ENCODE results near the gene SH3TC2. TPM values are rescaled to one million over a fixed set of nuclear protein-coding genes. Genes with fewer than 3 reads are reported as not detected.

The SH3TC2 gene
- total RNA-seq, 1 experiment from 2014 or later = 2.9 TPM

GRCh38 chr5:148957591-148958202 lies 105.2 kb downstream of the SH3TC2 start:
- peak; percentile 62 for DNase-seq

GRCh38 chr5:148956477-148957385 lies 106.1 kb downstream of the SH3TC2 start:
- no peak for DNase-seq
- no peaks in the 10 kb centered on the region for H3K36me3 ChIP-seq
- no peak overlapping the region for H3K4me3 ChIP-seq
- no peaks in the 10 kb centered on the region for H3K27me3 ChIP-seq
- 0 out of 2 replicates have a peak, but pooled peaks cover 4% of the 10 kb centered on the region for H3K9me3 ChIP-seq

More at GRCh38 chr5:148957591-148958202, 105.2 kb downstream of the SH3TC2 start:
- H3K9me3 ChIP-seq = 0 out of 2 replicates have a peak, but pooled peaks cover 4% of the 10 kb centered on the region
- no peaks in the 10 kb centered on the region for H3K27me3 ChIP-seq
- no peak overlapping the region for H3K4me3 ChIP-seq
- H3K36me3 ChIP-seq = no peaks in the 10 kb centered on the region

Other genes starting within 250 kb of the SH3TC2 start
- 5.3 and 12.9 TPM in 2 replicates for gene ADRB2, start 236.5 kb downstream of the SH3TC2 start, total RNA-seq (2014; rRNA removed; shearing (Covaris generic); ENCODE audit: low replicate concordance)
- 3.8 and 8.6 TPM in 2 replicates for gene ABLIM3, start 78.4 kb upstream of the SH3TC2 start, total RNA-seq (2014; rRNA removed; shearing (Covaris generic); ENCODE audit: low replicate concordance)
- gene AFAP1L1, start 208.8 kb upstream of the SH3TC2 start, total RNA-seq (2014; rRNA removed; shearing (Covaris generic); ENCODE audit: low replicate concordance) = 8.1 and 16.2 TPM in 2 replicates

Measured in MG63 (cell line).